IMR-90 (cell line): ENCODE results near the gene PCDHGA2. TPM values are rescaled to one million over a fixed set of nuclear protein-coding genes. Genes with fewer than 3 reads are reported as not detected.

Experiments
- ATAC-seq: fragments of 200-7000 bp; cut with Tn5 transposase; 2 replicates; pipeline ENCODE4 v1.9.1; 2020; ENCODE audit warnings: low read depth, mild to moderate bottlenecking, moderate library complexity
- BruUV-seq: library from RNA; stranded (reverse); fragments of 400-500 nt; replicated peaks from 2 replicates; lab custom pipeline; 2021; lab: Mats Ljungman, UMichigan
- CTCF ChIA-PET: fragments of 300-600 bp; formaldehyde crosslinking; extraction: SDS; loops from one replicate; lab custom pipeline; 2021; ENCODE audit warnings: antibody characterized with exemption; lab: Yijun Ruan, JAX
- POLR2A ChIA-PET: fragments of 300-600 bp; sonication (Branson Sonifier 250); formaldehyde crosslinking; loops from one replicate; lab custom pipeline; 2022; ENCODE audit warnings: antibody characterized with exemption; ENCODE audit not compliant: unreplicated experiment; lab: Charles Lee
- DNase-seq: peaks from one replicate; pipeline ENCODE4 v3.0.0; 2013
- H2AFZ ChIP-seq: replicated peaks from 2 replicates; pipeline ENCODE3; 2013; ENCODE audit warnings: low read length, mild to moderate bottlenecking; ENCODE audit not compliant: poor library complexity
- H2AK5ac ChIP-seq: 2 replicates; pipeline ENCODE4 v1.6.1; 2013; ENCODE audit warnings: low read depth, low read length, inconsistent platforms
- H2AK9ac ChIP-seq: replicated peaks from 2 replicates; pipeline ENCODE3; 2013; ENCODE audit warnings: mild to moderate bottlenecking, low read depth, low read length, moderate library complexity; ENCODE audit not compliant: poor library complexity
- H2BK120ac ChIP-seq: 2 replicates; pipeline ENCODE4 v1.6.1; 2013; ENCODE audit warnings: low read depth, low read length, inconsistent platforms
- H2BK15ac ChIP-seq: 3 replicates; pipeline ENCODE4 v1.6.1; 2013; ENCODE audit warnings: low read depth, low read length, inconsistent platforms
- H2BK20ac ChIP-seq: 2 replicates; pipeline ENCODE4 v1.6.1; 2013; ENCODE audit warnings: low read depth, mild to moderate bottlenecking, inconsistent platforms, low read length, moderate library complexity
- H2BK5ac ChIP-seq: 2 replicates; pipeline ENCODE4 v1.6.1; 2013; ENCODE audit warnings: mild to moderate bottlenecking, low read depth, low read length, inconsistent platforms; ENCODE audit not compliant: poor library complexity, severe bottlenecking
- H3K14ac ChIP-seq: replicated peaks from 2 replicates; pipeline ENCODE4 v1.6.1; 2013; ENCODE audit warnings: low read depth, low read length, inconsistent platforms
- H3K18ac ChIP-seq: 2 replicates; pipeline ENCODE4 v1.6.1; 2013; ENCODE audit warnings: low read depth, low read length, control low read depth
- H3K23ac ChIP-seq: 2 replicates; pipeline ENCODE4 v1.6.1; 2013; ENCODE audit warnings: low read depth, low read length, inconsistent platforms
- H3K27ac ChIP-seq: 2 replicates; pipeline ENCODE4 v1.5.1; 2013; ENCODE audit warnings: mild to moderate bottlenecking, control low read depth, low read length; ENCODE audit not compliant: insufficient read depth
- H3K27me3 ChIP-seq: 2 replicates; pipeline ENCODE4 v1.6.1; 2013; ENCODE audit warnings: low read length; ENCODE audit not compliant: control insufficient read depth, insufficient read depth
- H3K36me3 ChIP-seq: 2 replicates; pipeline ENCODE4 v1.6.1; 2013; ENCODE audit warnings: low read length, mixed read lengths; ENCODE audit not compliant: control insufficient read depth, insufficient read depth
- H3K4ac ChIP-seq: 2 replicates; pipeline ENCODE4 v1.6.1; 2013; ENCODE audit warnings: low read depth, low read length, inconsistent platforms
- H3K4me1 ChIP-seq: 2 replicates; pipeline ENCODE4 v1.6.1; 2013; ENCODE audit warnings: low read length, mixed read lengths; ENCODE audit not compliant: control insufficient read depth, insufficient read depth
- H3K4me2 ChIP-seq: 2 replicates; pipeline ENCODE4 v1.6.1; 2013; ENCODE audit warnings: low read depth, mild to moderate bottlenecking, control low read depth, low read length, moderate library complexity
- H3K4me3 ChIP-seq: 2 replicates; pipeline ENCODE4 v1.5.1; 2013; ENCODE audit warnings: low read depth, mild to moderate bottlenecking, control low read depth, low read length, moderate library complexity; ENCODE audit not compliant: insufficient read depth
- H3K56ac ChIP-seq: 2 replicates; pipeline ENCODE4 v1.6.1; 2013; ENCODE audit warnings: low read length, inconsistent platforms; ENCODE audit not compliant: insufficient read depth; ENCODE audit errors: extremely low read depth
- H3K79me1 ChIP-seq, 2 experiments: 2 replicates each; pipeline ENCODE4 v1.6.1; 2013; ENCODE audit warnings: low read length in 2 of 2, inconsistent platforms in 1 of 2, low read depth in 1 of 2
- H3K9ac ChIP-seq: 2 replicates; pipeline ENCODE4 v1.6.1; 2013; ENCODE audit warnings: low read depth, low read length, control low read depth
- H3K9me1 ChIP-seq: 2 replicates; pipeline ENCODE4 v1.6.1; 2013; ENCODE audit warnings: low read length, inconsistent platforms; ENCODE audit not compliant: insufficient read depth
- H3K9me3 ChIP-seq: 2 replicates; pipeline ENCODE4 v1.6.1; 2013; ENCODE audit warnings: low read length; ENCODE audit not compliant: control insufficient read depth, insufficient read depth
- H4K20me1 ChIP-seq: 2 replicates; pipeline ENCODE4 v1.6.1; 2013; ENCODE audit warnings: low read length, inconsistent platforms; ENCODE audit not compliant: insufficient read depth
- H4K5ac ChIP-seq: 2 replicates; pipeline ENCODE4 v1.6.1; 2013; ENCODE audit warnings: mild to moderate bottlenecking, low read depth, low read length, control low read depth
- H4K8ac ChIP-seq, 2 experiments: 2 replicates each; pipeline ENCODE4 v1.6.1; 2013; ENCODE audit warnings: low read depth in 2 of 2, low read length in 2 of 2, control low read depth in 1 of 2, inconsistent platforms in 1 of 2
- H4K91ac ChIP-seq: 2 replicates; pipeline ENCODE4 v1.6.1; 2013; ENCODE audit warnings: low read depth, low read length, inconsistent platforms; ENCODE audit not compliant: insufficient read depth
- MXI1 ChIP-seq: IDR thresholded peaks from 2 replicates; pipeline ENCODE4 v1.6.1; 2012; ENCODE audit warnings: low read depth, mild to moderate bottlenecking, low read length, moderate library complexity, borderline replicate concordance
- POLR2A ChIP-seq: IDR thresholded peaks from 2 replicates; pipeline ENCODE4 v1.6.1; 2012; ENCODE audit warnings: mild to moderate bottlenecking, low read depth, low read length
- RAD21 ChIP-seq: IDR thresholded peaks from 2 replicates; pipeline ENCODE4 v1.6.1; 2012; ENCODE audit warnings: low read length, improper control_type of control experiment
- RFX5 ChIP-seq: IDR thresholded peaks from 2 replicates; pipeline ENCODE4 v1.8.0; 2012; ENCODE audit warnings: low read depth, mild to moderate bottlenecking, low read length, moderate library complexity
- WGBS, 2 experiments: methylation state at CpG; one replicate each; pipeline versions ENCODE4 v1.1.5 to v1.1.7; 2013; ENCODE audit warnings: missing lambda C conversion rate in 2 of 2; ENCODE audit not compliant: insufficient read length in 1 of 2; ENCODE audit errors: extremely low coverage in 2 of 2; 5-methylcytosine and 5-hydroxymethylcytosine counted together
- dilution Hi-C: fragments of 300-500 bp; cut with HindIII; formaldehyde crosslinking; loops from one replicate; pipeline ENCODE4 v1.14.3; 2018; ENCODE audit warnings: low sequenced_read_pairs; ENCODE audit not compliant: unreplicated experiment
- in situ Hi-C: fragments of 300-500 bp; cut with MboI; formaldehyde crosslinking; loops from 3 replicates; pipeline ENCODE4 v1.14.3; 2019; ENCODE audit warnings: low sequenced_read_pairs, inconsistent platforms, mixed read lengths
- intact Hi-C: fragments of 100-400 bp; cut with micrococcal nuclease; formaldehyde crosslinking; loops from 2 replicates; pipeline ENCODE4 v1.10.0; 2022
- polyA plus RNA-seq, 3 experiments: library from polyadenylated mRNA; depleted of rRNA; stranded (reverse); fragments of >200 nt; gene quantifications; 2 replicates each; pipeline ENCODE4 v1.2.3, GENCODE V29; 2012; ENCODE audit warnings: low replicate concordance in 1 of 3
- total RNA-seq: library from RNA; depleted of rRNA; stranded (reverse); fragments of >200 nt; gene quantifications from 2 replicates; pipeline ENCODE4 v1.2.3, GENCODE V29; 2012
- TF ChIP-seq, protein P1 (sequence below): conservative IDR thresholded peaks from 2 replicates; pipeline ENCODE4 v1.5.1; 2012; ENCODE audit warnings: mild to moderate bottlenecking, low read depth, low read length, improper control_type of control experiment

Gene PCDHGA2
- total and polyA plus RNA-seq, 2 of the 4 experiments (the other 2 are of a cell fraction), result 3.4 to 3.6 TPM

DNA sequence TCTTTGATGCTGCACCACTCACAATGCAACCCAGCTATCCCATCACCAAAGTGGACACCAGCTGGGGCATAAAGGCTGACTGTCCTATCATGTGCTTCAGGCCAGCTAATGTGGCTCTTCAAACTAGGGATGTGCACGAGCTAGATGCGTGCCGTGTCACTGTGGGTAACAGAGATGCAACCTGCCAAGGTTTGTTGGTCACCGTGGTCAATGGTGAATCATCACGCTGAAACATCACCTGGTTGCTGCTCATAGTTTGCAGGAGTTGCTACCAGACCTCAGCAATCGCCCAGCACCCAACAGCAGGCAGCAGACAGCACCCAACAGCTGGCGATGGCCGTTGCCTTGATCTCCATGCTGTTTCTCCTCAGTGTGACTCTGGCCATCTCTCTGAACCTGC is 10.3 kb upstream of the PCDHGA2 start:
- Histone ChIP-seq H3K4me3 (no peak overlapping the region), H2BK20ac (no peak overlapping the region), H3K36me3 (peaks cover 2% of the 10 kb centered on the region), H2AK5ac (no peak overlapping the region), H3K56ac (no peak overlapping the region), H3K9me1 (no peaks in the 10 kb centered on the region), H3K27me3 (no peaks in the 10 kb centered on the region), H3K9ac (no peak overlapping the region), H2AFZ (no peak overlapping the region), H3K9me3 (peaks cover 29% of the 10 kb centered on the region), H3K79me1 (no peaks in the 10 kb centered on the region; a peak in 1 of 4 replicates), H4K5ac (no peak overlapping the region), H3K14ac (no peak overlapping the region), H4K20me1 (no peaks in the 10 kb centered on the region), H2BK5ac (no peak overlapping the region), H3K4me2 (no peak overlapping the region), H2AK9ac (no peak overlapping the region), H3K23ac (no peak overlapping the region), H2BK120ac (no peak overlapping the region), H3K4me1 (no peaks in the 10 kb centered on the region), H3K27ac (no peak overlapping the region), H3K18ac (no peak overlapping the region), H4K8ac (no peak overlapping the region), H2BK15ac (no peak overlapping the region), H4K91ac (no peak overlapping the region), H3K4ac (no peak overlapping the region)
- ChIA-PET POLR2A (no interaction called here), CTCF (interaction anchor here (1.6 kb wide), 1 partner anchor 236 kb away, joined by 8 read pairs; no protein-coding TSS in a partner anchor)
- TF ChIP-seq, protein P1, sequence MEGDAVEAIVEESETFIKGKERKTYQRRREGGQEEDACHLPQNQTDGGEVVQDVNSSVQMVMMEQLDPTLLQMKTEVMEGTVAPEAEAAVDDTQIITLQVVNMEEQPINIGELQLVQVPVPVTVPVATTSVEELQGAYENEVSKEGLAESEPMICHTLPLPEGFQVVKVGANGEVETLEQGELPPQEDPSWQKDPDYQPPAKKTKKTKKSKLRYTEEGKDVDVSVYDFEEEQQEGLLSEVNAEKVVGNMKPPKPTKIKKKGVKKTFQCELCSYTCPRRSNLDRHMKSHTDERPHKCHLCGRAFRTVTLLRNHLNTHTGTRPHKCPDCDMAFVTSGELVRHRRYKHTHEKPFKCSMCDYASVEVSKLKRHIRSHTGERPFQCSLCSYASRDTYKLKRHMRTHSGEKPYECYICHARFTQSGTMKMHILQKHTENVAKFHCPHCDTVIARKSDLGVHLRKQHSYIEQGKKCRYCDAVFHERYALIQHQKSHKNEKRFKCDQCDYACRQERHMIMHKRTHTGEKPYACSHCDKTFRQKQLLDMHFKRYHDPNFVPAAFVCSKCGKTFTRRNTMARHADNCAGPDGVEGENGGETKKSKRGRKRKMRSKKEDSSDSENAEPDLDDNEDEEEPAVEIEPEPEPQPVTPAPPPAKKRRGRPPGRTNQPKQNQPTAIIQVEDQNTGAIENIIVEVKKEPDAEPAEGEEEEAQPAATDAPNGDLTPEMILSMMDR, result no peak
- no peak for TF ChIP-seq MXI1
- no peak for TF ChIP-seq POLR2A
- no peak for TF ChIP-seq RFX5
- TF ChIP-seq RAD21, result no peak
- dilution Hi-C loops, result no loop called here
- BruUV-seq, result no TSS peak
- in situ Hi-C loops, result loop anchor here (5.0 kb wide), 1 partner anchor 234 kb away; no protein-coding TSS in a partner anchor
- ATAC-seq (no peak), DNase-seq (no peak)
- intact Hi-C loops, result loop anchor here (5.0 kb wide), 2 partner anchors 34 to 84 kb away; partner anchors contain the start of genes PCDHGA10 and PCDHGA5
- 84% methylated on average over 5 of the region's 8 CpGs; no CpG with 5 or more reads in 1 of the 2 experiments for WGBS, 2 experiments
